Thoracic aorta (tissue), 2 donors: ENCODE measurements around the gene STUM. TPM values are rescaled to one million over a fixed set of nuclear protein-coding genes. Genes with fewer than 3 reads are reported as not detected.

Source experiments
- ATAC-seq: fragments of 150-250 bp; one replicate; pipeline ENCODE4 v1.8.0; 2017; ENCODE audit warnings: low read depth; ENCODE audit not compliant: insufficient number of reproducible peaks, low FRiP score
- DNase-seq: peaks from one replicate; pipeline ENCODE4 v3.0.0-alpha.2; 2020; ENCODE audit warnings: low spot score
- H3K27ac ChIP-seq, 2 donors: fragments of 200-600 bp; sonication (generic); 1 replicate in 1 of 2; 2 replicates in 1 of 2; pipeline ENCODE4 v1.5.1; 2016; ENCODE audit warnings: mild to moderate bottlenecking in 2 of 2, moderate library complexity in 2 of 2
- H3K27me3 ChIP-seq: fragments of 200-600 bp; sonication (generic); replicated peaks from 2 replicates; pipeline ENCODE4 v1.6.0; 2016; ENCODE audit warnings: mild to moderate bottlenecking; ENCODE audit not compliant: insufficient read depth
- H3K36me3 ChIP-seq: fragments of 200-600 bp; sonication (generic); one replicate; pipeline ENCODE4 v1.5.1; 2016
- H3K4me1 ChIP-seq, 2 donors: fragments of 200-600 bp; sonication (generic); 1 replicate in 1 of 2; 2 replicates in 1 of 2; pipeline versions ENCODE4 v1.5.1 to v1.6.0; 2016; ENCODE audit warnings: low read depth in 2 of 2, mild to moderate bottlenecking in 1 of 2; ENCODE audit not compliant: control insufficient read depth in 1 of 2
- H3K4me3 ChIP-seq: fragments of 200-600 bp; sonication (generic); 2 replicates; pipeline ENCODE4 v1.5.1; 2016; ENCODE audit warnings: mild to moderate bottlenecking
- H3K9me3 ChIP-seq: fragments of 200-600 bp; sonication (generic); 2 replicates; pipeline ENCODE4 v1.5.1; 2016
- total RNA-seq, 2 donors: library from RNA; depleted of rRNA; stranded (reverse); fragments of >200 nt; gene quantifications; one replicate each; pipeline versions ENCODE4 v1.1.0 to v1.2.3, GENCODE V29; 2016
- TF ChIP-seq, protein P1 (sequence below): fragments of 200-600 bp; sonication (generic); IDR thresholded peaks from one replicate; pipeline ENCODE4 v1.5.1; 2019; ENCODE audit warnings: antibody characterized with exemption

The STUM gene
- total RNA-seq, 2 donors from 2014 or later = 0.41 to 1.6 TPM

DNA sequence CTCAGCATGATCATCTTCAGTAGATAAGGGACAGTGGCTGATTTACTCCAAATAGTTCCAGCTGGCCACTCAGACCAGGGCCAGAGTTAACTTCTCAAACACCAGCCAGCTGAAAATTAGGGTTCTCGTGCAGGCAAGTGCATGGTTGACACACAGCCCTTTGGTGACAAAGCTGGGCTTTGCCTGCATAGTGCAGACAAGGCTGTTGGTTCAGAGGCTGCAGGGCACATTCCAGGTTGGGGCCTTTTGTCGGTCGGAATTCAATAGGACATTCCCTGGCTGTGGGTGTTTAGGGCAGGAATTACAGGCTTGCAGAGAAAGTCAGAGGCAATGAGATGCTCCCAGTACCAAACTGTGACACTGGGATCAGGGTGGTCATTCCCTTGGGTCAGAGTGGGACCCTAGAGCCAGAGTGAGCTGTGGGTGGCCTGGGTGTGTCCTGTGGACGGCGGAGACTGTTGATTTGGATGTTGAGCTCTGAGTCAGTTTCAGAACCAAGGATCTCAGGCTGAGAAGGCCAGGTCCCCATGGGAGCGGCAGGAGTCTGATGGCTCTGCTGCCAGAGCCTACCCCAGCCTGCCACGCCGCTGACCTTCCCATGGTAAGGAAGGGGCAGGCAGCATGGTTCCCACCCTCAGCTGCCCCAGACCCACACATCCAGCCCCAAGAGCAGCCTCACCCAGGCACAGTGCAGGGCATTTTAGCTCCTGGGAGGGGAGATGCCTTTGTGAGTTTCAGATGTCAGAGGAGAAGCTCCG is 56.2 kb downstream of the STUM start:
- Histone ChIP-seq H3K9me3 (no peaks in the 10 kb centered on the region), H3K4me1 (peaks cover 14 to 19% of the 10 kb centered on the region in 2 donors), H3K27me3 (no peaks in the 10 kb centered on the region), H3K4me3 (no peak overlapping the region), H3K27ac (no peak overlapping the region), H3K36me3 (no peaks in the 10 kb centered on the region)
- ATAC-seq (no peak), DNase-seq (no peak)
- TF ChIP-seq, protein P1, sequence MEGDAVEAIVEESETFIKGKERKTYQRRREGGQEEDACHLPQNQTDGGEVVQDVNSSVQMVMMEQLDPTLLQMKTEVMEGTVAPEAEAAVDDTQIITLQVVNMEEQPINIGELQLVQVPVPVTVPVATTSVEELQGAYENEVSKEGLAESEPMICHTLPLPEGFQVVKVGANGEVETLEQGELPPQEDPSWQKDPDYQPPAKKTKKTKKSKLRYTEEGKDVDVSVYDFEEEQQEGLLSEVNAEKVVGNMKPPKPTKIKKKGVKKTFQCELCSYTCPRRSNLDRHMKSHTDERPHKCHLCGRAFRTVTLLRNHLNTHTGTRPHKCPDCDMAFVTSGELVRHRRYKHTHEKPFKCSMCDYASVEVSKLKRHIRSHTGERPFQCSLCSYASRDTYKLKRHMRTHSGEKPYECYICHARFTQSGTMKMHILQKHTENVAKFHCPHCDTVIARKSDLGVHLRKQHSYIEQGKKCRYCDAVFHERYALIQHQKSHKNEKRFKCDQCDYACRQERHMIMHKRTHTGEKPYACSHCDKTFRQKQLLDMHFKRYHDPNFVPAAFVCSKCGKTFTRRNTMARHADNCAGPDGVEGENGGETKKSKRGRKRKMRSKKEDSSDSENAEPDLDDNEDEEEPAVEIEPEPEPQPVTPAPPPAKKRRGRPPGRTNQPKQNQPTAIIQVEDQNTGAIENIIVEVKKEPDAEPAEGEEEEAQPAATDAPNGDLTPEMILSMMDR = no peak

DNA sequence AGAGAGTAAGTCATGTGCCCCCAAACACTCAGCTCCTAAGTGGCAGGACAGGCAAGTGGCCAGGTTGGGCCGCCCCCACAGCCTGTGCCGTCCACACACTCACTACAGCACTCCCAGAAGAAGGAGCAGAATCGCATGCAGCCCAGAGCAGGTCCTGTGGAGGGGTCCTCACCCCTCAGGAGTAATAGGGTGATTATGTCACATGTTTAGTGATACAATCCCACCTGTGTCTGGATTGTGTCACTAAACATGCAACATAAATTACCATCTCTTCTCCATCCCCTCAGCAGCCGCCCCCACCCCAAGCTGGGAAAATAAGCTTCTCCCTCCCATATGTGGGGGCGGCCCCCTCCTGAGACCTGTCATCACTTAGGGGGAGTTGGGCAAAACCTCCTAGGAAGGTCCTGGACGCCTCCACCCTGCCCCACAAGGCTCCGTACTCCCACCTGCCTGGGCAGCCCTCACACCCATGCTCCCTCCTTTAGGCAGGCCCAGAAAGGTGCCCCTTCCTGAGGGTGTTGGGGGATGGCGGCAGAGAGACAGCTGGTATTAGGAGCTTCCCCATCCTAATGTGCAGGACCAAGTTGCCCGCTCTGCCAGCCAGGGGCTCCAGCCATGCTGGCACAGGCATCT is 56.9 kb downstream of the STUM start:
- Histone ChIP-seq H3K27me3 (no peaks in the 10 kb centered on the region), H3K4me1 (peaks cover 14 to 19% of the 10 kb centered on the region in 2 donors), H3K36me3 (no peaks in the 10 kb centered on the region), H3K9me3 (no peaks in the 10 kb centered on the region), H3K27ac (no peak overlapping the region), H3K4me3 (no peak overlapping the region)
- DNase-seq (no peak), ATAC-seq (no peak)
- TF ChIP-seq, protein P1 = no peak

DNA sequence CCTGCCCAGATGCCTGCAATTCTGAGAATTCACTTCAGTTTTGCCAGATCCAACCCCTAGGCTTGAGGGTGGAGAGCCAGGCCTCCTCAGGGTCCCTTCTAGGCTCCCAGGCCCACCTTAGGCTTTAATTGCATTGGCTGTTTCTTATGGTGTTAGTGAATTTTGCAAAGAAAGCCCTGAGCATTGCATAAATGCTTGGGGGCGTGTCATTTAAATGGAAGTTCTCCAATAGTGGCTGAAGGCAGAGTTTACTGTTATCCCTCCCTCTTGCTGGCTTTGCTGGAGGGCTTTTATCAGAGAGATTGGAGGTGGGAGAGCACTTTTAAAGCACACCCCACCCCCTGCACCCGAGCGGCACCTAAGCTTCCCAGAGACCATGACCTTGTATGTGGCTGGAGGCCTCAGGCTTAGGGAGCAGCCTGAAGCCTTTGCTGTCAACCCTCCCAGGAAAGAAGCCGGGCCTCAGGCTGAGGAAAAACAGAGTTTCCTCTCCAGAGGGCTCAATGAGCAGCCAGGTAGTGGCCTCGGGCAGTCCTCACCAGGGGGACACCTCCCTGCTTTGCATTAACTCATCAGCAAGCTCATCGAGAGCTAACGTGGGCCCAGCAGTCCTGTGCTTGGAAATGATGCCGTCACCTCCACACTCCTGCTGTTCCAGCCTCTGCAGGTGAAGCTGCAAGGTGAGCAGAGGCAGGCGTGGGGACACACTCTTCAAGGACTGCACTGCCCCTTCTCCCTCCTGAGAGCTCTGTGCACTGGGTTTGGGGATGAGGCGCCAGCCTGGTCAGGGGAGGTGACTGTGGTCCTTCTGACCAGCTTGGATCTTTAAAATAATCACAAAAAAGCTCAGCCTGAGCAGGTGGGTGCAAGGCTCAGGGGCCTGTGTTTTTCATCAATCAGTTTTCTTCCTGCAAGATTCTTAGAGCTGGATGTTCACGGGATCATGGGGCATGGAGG is 58.0 kb downstream of the STUM start:
- ATAC-seq = no peak
- TF ChIP-seq, protein P1 = no peak
- peaks cover 14 to 19% of the 10 kb centered on the region in 2 donors for H3K4me1 ChIP-seq

DNA sequence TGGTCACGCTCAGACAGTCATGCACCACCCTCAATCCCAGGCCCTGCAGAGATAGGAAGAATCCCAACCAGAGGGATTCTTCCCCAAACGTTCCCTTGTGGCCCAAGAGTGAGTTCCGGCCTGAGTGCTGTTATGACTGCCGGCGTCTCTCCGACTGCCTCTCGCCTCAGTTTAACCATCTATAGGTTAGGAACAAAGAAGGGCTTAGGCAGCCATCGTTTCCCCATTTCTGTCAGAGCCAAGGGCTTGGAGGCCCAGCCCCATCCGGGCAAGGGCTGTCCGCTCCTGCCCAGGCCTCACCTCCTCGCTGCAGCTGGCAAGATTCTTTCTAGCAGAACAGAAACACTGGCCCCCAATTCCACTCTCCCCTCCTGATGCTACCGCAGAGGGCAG is 58.7 kb downstream of the STUM start:
- TF ChIP-seq, protein P1 = no peak

More for the DNA sequence above, 58.0 kb downstream of the STUM start:
- H3K27me3 ChIP-seq = no peaks in the 10 kb centered on the region
- no peak overlapping the region for H3K4me3 ChIP-seq
- no peaks in the 10 kb centered on the region for H3K36me3 ChIP-seq
- DNase-seq = no peak
- no peak overlapping the region for H3K27ac ChIP-seq
- H3K9me3 ChIP-seq = no peaks in the 10 kb centered on the region

More for the DNA sequence above, 58.7 kb downstream of the STUM start:
- Histone ChIP-seq H3K4me1 (peaks cover 11 to 14% of the 10 kb centered on the region in 2 donors), H3K27me3 (no peaks in the 10 kb centered on the region), H3K4me3 (no peak overlapping the region), H3K9me3 (no peaks in the 10 kb centered on the region), H3K27ac (no peak overlapping the region), H3K36me3 (no peaks in the 10 kb centered on the region)
- ATAC-seq = no peak
- no peak for DNase-seq
